HG03095 (cell line): Measurements from ENCODE around the gene ZNF423.

Experiments used
- ATAC-seq: cut with Tn5 transposase; IDR thresholded peaks from one replicate; pipeline ENCODE4 v1.9.1; 2021; ENCODE audit warnings: moderate library complexity; ENCODE audit not compliant: unreplicated experiment

Gene ZNF423

DNA sequence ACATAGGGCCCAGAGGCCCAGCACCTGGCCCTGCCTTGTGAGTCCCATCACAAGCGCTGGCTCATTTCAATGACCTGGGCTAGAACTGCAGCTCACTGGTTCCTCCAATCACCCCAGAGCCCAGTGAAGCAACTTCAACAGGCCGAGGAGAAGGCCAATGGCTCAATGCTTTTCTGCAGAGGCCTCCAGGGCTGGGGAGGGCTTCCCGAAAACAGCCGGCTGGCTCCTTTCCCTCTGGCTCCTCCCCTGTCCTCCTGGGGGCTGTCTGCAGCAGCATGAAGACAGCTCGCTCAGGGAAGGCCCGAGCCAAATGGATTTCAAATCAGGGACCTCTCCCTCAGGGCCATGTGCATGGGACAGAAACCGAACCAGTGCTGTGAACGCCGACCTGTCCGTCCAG is 121.6 kb downstream of the ZNF423 start:
- ATAC-seq: no peak

GRCh38 chr16:49733313-49734009 is 122.5 kb downstream of the ZNF423 start:
- ATAC-seq: no peak

- no peak for ATAC-seq
Measured at GRCh38 chr16:49731911-49732310, 124.0 kb downstream of the ZNF423 start.

- no peak for ATAC-seq
Measured at GRCh38 chr16:49730772-49731171, 125.1 kb downstream of the ZNF423 start.

GRCh38 chr16:49727611-49728010 is 128.3 kb downstream of the ZNF423 start:
- no peak for ATAC-seq

DNA sequence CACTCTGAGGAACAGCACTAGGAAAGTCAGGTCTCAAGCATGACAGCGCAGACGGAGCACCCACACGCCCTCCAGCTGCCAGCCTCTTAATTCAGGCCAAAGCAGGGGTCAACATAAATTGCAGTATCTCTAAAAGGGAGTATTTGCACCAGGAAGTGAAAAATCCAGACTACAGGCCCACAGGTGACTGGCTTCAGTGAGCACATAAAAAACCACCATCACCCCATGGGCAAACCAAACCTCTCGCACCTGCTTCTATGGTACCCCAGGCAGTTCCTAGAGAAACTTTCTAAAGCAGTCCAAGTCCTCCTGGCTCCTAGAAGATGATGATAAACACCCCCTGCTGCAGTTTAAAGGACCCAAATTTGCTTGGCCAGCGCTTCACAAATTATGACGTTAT is 129.8 kb downstream of the ZNF423 start:
- ATAC-seq: no peak

- no peak for ATAC-seq
Measured at GRCh38 chr16:49725651-49726050, 130.3 kb downstream of the ZNF423 start.

- no peak for ATAC-seq
Measured at GRCh38 chr16:49724774-49725173, 131.1 kb downstream of the ZNF423 start.

DNA sequence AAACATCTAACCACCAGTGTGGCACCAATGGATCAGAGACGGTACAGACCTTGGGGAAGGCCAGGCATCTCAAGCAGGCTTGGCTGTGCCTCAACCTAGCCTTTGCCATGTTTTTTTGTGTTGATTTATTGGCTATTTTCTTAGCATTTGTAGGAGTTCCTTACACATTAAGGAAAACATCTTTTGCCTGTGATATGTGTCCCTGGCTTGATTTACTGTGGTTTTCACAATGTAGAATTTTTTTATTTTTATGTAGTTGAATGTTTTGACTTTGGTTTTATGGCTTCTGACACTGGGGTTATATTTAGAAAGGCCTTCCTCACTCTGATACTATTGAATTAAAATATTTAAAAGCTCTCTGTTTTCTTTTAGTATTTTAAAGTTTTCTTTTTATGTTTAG is 132.6 kb downstream of the ZNF423 start:
- no peak for ATAC-seq

- no peak for ATAC-seq
Measured at GRCh38 chr16:49720225-49720624, 135.7 kb downstream of the ZNF423 start.

DNA sequence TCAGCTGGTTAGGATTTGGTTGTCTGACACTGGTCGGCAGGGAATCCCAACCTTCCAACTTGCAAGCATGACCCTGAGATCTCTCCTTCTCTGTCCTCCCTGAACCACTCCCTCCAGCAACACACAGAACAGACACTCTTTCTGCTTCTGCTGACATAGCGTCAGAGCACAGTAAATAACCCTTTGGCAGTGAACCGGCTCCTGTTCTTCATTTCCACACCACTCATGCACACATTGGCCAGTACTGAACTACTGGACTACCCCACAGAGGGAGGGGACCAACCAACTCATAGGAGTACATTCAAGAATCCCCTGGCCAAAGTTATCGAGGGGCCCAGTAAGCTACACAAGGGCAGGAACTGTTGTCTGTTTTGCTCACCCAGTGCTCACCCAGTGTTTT is 138.2 kb downstream of the ZNF423 start:
- ATAC-seq: no peak

DNA sequence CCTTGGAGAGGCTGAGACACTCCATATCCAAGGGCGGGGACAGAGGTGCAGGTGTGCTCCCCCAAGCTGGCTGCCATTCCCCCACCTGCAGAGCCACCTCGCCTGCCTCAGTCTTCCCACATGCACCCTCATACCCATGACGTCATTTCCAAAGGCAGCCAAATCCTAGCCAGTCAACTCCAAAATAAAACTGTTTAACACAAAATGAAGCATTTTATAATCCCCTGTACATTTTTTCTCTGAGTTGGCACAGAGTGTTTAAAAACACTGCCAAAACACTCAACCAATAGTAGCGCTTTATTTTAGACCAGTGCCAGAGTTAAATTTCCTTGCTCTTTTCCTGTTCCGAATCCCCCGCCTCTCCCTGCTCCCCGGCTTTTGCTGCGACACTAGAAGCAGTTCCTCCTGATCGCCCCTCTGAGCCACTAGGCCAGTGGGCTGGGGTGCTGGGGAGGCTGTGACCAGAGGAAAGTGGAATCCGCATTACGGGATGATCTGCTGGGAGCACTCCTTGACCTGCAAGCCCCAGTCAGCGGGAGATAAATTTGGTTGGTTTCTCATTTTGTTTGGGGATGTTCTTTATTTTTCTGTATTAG is 139.5 kb downstream of the ZNF423 start:
- ATAC-seq: no peak

DNA sequence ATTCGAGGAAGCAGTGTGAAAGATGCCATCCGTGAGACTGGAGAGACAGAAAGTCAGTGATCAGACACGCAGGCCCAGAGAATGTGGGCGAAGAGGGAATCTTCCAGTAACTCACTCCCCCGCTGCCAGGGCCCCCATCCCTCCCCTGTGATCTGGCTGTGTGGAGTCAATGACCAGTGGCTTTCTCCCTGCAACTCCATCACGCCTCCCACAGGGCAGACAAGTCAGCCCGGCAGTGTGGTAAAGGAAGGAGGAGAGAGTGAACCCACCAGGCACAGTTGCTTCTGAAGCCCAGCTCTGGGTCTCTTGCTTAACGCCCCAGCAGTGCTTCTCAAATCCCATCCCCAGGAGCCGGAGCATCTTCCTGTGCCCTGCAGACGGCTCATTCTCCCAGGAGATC is 142.1 kb downstream of the ZNF423 start:
- no peak for ATAC-seq

DNA sequence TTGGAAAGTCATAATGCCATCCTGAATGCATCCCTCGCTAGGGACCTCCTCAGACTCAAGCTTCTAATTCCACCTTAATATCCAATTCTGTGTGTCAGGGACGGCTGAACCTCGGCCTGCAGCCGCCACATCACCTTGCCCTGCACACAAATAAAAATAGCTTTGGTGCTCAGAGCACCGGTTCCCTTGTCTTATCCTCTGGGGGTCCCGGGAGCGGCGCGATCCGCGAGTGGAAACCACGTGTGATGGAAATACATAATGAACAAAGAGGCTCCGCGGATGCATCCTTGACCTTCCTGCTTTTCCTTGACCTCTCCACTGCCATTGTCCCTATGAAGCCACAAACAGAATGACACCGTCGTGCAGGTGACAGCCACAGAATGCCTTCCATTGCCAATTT is 143.4 kb downstream of the ZNF423 start:
- no peak for ATAC-seq

GRCh38 chr16:49712106-49712505 is 143.8 kb downstream of the ZNF423 start:
- ATAC-seq: no peak

DNA sequence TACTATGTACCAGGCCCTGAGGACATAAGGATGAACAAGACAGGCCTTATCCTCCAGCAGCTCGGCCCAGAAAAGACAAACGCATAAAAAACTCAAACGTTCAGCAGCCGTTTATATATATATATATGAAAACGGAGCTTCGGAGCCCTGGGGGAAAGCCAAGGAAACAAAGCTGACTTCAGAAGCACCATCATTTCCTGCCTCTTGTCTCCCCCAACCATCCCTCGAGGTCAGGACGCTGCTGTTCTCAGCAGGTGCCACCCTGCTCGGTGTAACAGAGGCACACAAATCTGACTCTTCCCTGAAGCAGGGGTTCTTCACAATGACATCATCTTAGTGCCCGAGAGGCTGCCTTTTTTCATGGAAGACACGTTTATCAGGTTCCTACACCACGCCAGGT is 146.9 kb downstream of the ZNF423 start:
- ATAC-seq: no peak

DNA sequence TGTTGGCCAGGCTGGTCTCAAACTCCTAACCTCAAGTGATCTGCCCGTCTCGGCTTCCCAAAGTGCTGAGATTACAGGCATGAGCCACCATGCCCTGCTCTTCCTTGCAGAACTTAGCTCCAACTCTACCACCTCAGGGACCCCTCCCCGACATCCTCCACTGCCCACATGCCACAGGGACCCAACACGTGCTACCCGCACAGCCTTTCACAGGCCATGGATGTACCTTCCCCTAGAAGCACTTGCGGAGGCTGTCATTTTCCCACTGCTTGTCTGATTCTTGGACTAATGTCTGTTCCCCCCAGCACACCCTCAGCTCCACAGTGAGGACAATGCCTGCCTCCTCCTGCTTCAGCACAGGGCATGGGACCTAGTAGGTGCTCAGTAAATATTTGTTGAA is 147.4 kb downstream of the ZNF423 start:
- no peak for ATAC-seq

DNA sequence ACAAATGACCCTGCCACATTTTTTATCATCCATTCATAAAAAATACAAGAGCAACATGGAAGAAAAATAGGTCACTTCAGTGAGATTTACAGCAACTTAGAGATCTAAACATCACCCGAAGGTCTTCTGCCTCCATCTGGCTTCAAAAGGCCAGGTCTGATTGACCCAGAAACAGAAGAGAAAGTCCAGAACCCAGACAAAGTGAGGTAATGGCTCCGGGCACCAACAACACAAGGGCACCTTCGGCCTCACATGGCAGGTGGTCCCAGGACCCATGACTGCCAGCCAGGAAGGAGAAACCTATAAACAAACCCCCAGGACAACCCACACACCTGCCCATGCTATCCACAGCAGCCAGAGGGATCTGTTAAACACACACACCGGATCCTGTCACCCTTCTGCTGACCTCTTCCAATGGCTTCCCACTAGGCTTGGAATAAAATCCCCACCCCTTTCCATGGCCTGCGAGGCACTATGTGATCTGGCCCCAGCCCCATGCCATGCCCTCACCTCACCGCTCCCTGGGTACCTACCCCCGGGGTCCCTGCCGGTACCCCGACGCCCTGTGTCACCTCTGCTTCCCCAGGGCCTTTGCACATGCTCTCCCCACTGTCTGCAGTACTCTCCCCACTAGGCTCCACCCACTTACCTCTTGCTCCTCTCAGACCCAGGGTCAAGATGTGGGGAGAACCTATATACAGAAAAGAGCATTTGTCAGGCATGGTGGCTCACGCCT is 149.1 kb downstream of the ZNF423 start:
- ATAC-seq: no peak

- no peak for ATAC-seq
Measured at GRCh38 chr16:49704586-49705155, 151.2 kb downstream of the ZNF423 start.

- ATAC-seq: no peak
Measured at GRCh38 chr16:49703483-49703882, 152.4 kb downstream of the ZNF423 start.

DNA sequence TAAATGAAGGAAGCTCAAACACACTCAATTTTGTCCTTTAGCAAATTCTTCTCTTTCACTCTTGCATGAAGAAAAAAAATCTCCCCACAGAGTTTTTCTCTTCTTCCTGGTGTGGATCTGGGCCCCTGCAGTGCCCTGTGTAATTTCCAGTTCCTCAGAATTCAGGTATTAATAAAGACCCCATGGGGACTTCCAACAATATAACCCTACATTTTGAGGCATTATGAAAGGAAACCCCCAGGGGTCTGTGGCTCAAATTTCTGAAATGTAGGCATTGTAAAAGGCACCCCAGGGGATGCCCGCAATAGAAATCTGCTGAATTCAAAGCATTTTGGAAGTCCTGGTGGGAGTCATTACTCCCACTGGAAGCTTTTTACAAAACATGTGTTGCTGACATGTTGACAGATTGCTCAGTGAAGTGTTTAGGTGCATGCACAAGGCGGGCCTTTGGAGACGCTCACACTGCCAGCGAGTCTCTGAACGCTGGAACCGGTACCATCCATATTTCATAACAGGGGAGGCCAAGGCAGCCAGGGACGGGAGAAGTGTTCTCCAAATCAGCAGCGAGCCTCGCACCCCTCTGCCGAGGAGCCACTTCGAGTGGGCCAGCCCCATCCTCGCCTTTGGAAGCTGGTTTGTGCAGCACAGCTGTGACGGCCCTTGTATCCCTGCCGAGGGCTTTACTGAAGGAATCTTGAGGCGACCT is 154.0 kb downstream of the ZNF423 start:
- no peak for ATAC-seq
